ENCODE results near the gene OR2AP1.
"Not testable (repeated sequence)": the region's sequence is repeated elsewhere in the genome, so short reads cannot be mapped to it uniquely, and the experiment has no call there.

Gene OR2AP1

GRCh38 chr12:55554296-55554695, 18.0 kb upstream of the OR2AP1 start:
- H3K4me3 ChIP-seq (replicated peaks; ENCODE audit: insufficient read depth, low read length), result no peak overlapping the region
- no peak for TF ChIP-seq GABPA (IDR thresholded peaks at IDR 0.05; ENCODE audit: low read depth)
- no peak for TF ChIP-seq REST (IDR thresholded peaks at IDR 0.05; ENCODE audit: insufficient replicate concordance, low read depth)
- TF ChIP-seq POLR2AphosphoS5 (IDR thresholded peaks at IDR 0.05; ENCODE audit: low read depth), result no peak
- no peak for TF ChIP-seq SPI1 (IDR thresholded peaks at IDR 0.05; ENCODE audit: borderline replicate concordance, low read depth)
- TF ChIP-seq CTCF (IDR thresholded peaks at IDR 0.05; ENCODE audit: insufficient read depth, low read length), result no peak
- H3K27ac ChIP-seq (replicated peaks), result no peak overlapping the region
- no peak for DNase-seq (ENCODE audit: low read depth in 1 of 2, low spot score in 1 of 2)
- H3K27me3 ChIP-seq (ENCODE audit: insufficient read depth, poor library complexity, severe bottlenecking), result no peaks in the 10 kb centered on the region

- H3K27me3 ChIP-seq (ENCODE audit: insufficient read depth, poor library complexity, severe bottlenecking); H3K27ac ChIP-seq (replicated peaks); DNase-seq (ENCODE audit: low read depth in 1 of 2, low spot score in 1 of 2); H3K4me3 ChIP-seq (replicated peaks; ENCODE audit: insufficient read depth, low read length): not testable (repeated sequence)
These were observed 2.2 kb upstream of the OR2AP1 start for GRCh38 chr12:55570060-55570459.

- H3K27me3 ChIP-seq (ENCODE audit: insufficient read depth, poor library complexity, severe bottlenecking); H3K27ac ChIP-seq (replicated peaks); DNase-seq (ENCODE audit: low read depth in 1 of 2, low spot score in 1 of 2); H3K4me3 ChIP-seq (replicated peaks; ENCODE audit: insufficient read depth, low read length): not testable (repeated sequence)
These were observed 1.6 kb upstream of the OR2AP1 start for GRCh38 chr12:55570689-55571088.

GRCh38 chr12:55582066-55582465, 9.8 kb downstream of the OR2AP1 start:
- TF ChIP-seq CTCF (IDR thresholded peaks at IDR 0.05; ENCODE audit: insufficient read depth, low read length) (no peak), REST (IDR thresholded peaks at IDR 0.05; ENCODE audit: insufficient replicate concordance, low read depth) (no peak), GABPA (IDR thresholded peaks at IDR 0.05; ENCODE audit: low read depth) (no peak), POLR2AphosphoS5 (IDR thresholded peaks at IDR 0.05; ENCODE audit: low read depth) (no peak), SPI1 (IDR thresholded peaks at IDR 0.05; ENCODE audit: borderline replicate concordance, low read depth) (no peak)
- Histone ChIP-seq H3K27me3 (ENCODE audit: insufficient read depth, poor library complexity, severe bottlenecking) (no peaks in the 10 kb centered on the region), H3K4me3 (replicated peaks; ENCODE audit: insufficient read depth, low read length) (no peak overlapping the region), H3K27ac (replicated peaks) (no peak overlapping the region)
- DNase-seq (ENCODE audit: low read depth in 1 of 2, low spot score in 1 of 2), result no peak

GRCh38 chr12:55585817-55586216, 13.5 kb downstream of the OR2AP1 start:
- TF ChIP-seq POLR2AphosphoS5 (IDR thresholded peaks at IDR 0.05; ENCODE audit: low read depth) (no peak), SPI1 (IDR thresholded peaks at IDR 0.05; ENCODE audit: borderline replicate concordance, low read depth) (no peak), CTCF (IDR thresholded peaks at IDR 0.05; ENCODE audit: insufficient read depth, low read length) (no peak), GABPA (IDR thresholded peaks at IDR 0.05; ENCODE audit: low read depth) (no peak), REST (IDR thresholded peaks at IDR 0.05; ENCODE audit: insufficient replicate concordance, low read depth) (no peak)
- H3K27me3 ChIP-seq (ENCODE audit: insufficient read depth, poor library complexity, severe bottlenecking), result no peaks in the 10 kb centered on the region
- H3K4me3 ChIP-seq (replicated peaks; ENCODE audit: insufficient read depth, low read length), result no peak overlapping the region
- H3K27ac ChIP-seq (replicated peaks), result no peak overlapping the region
- no peak for DNase-seq (ENCODE audit: low read depth in 1 of 2, low spot score in 1 of 2)

GRCh38 chr12:55590152-55590551, 17.9 kb downstream of the OR2AP1 start:
- H3K4me3 ChIP-seq (replicated peaks; ENCODE audit: insufficient read depth, low read length); H3K27ac ChIP-seq (replicated peaks); DNase-seq (ENCODE audit: low read depth in 1 of 2, low spot score in 1 of 2); H3K27me3 ChIP-seq (ENCODE audit: insufficient read depth, poor library complexity, severe bottlenecking): not testable (repeated sequence)

Data from HL-60 (cell line).